PC-9 (cell line): ENCODE data around the gene ZNF474. TPM values are rescaled to one million over a fixed set of nuclear protein-coding genes. Genes with fewer than 3 reads are reported as not detected.

Experiments used
- BruUV-seq: library from RNA; stranded (reverse); fragments of 400-500 nt; replicated peaks from 2 replicates; lab custom pipeline; 2021; lab: Mats Ljungman, UMichigan
- CTCF ChIA-PET: fragments of 300-600 bp; sonication (Branson Sonifier 250); formaldehyde crosslinking; loops from one replicate; lab custom pipeline; 2022; ENCODE audit warnings: antibody characterized with exemption; lab: Charles Lee
- POLR2A ChIA-PET: fragments of 300-600 bp; sonication (Branson Sonifier 250); formaldehyde crosslinking; loops from one replicate; lab custom pipeline; 2022; ENCODE audit warnings: antibody characterized with exemption; ENCODE audit not compliant: unreplicated experiment; lab: Charles Lee
- DNase-seq, 2 experiments: peaks; one replicate each; pipeline versions ENCODE4 v3.0.0 to v3.0.0-alpha.2; 2015 to 2022; ENCODE audit warnings: mixed read lengths in 1 of 2
- H2AFZ ChIP-seq: fragments of 200-600 bp; sonication (generic); 2 replicates; pipeline ENCODE4 v1.8.1; 2017; ENCODE audit warnings: antibody characterized with exemption
- H3F3A ChIP-seq: fragments of 200-600 bp; sonication (generic); 2 replicates; pipeline ENCODE4 v1.8.1; 2017; ENCODE audit warnings: antibody characterized with exemption, mild to moderate bottlenecking, low read depth; ENCODE audit not compliant: insufficient read depth
- H3K27ac ChIP-seq: fragments of 200-600 bp; sonication (generic); 2 replicates; pipeline ENCODE4 v1.6.1; 2016; ENCODE audit warnings: mixed run types
- H3K27me3 ChIP-seq: fragments of 200-600 bp; sonication (generic); 2 replicates; pipeline ENCODE4 v1.6.1; 2016; ENCODE audit warnings: low read depth, mixed run types; ENCODE audit not compliant: insufficient read depth
- H3K36me3 ChIP-seq: fragments of 200-600 bp; sonication (generic); 2 replicates; pipeline ENCODE4 v1.6.1; 2016; ENCODE audit warnings: low read depth, mixed run types
- H3K4me1 ChIP-seq: fragments of 200-600 bp; sonication (generic); replicated peaks from 2 replicates; pipeline ENCODE4 v1.6.1; 2016; ENCODE audit warnings: mixed run types; ENCODE audit not compliant: insufficient read depth
- H3K4me2 ChIP-seq: fragments of 200-600 bp; sonication (generic); 2 replicates; pipeline ENCODE4 v1.6.1; 2017; ENCODE audit warnings: mixed run types
- H3K4me3 ChIP-seq: fragments of 200-600 bp; sonication (generic); 2 replicates; pipeline ENCODE4 v1.6.1; 2016; ENCODE audit warnings: mixed run types
- H3K79me2 ChIP-seq: fragments of 200-600 bp; sonication (generic); 2 replicates; pipeline ENCODE4 v1.6.1; 2017; ENCODE audit warnings: low read depth, mixed run types
- H3K9me2 ChIP-seq: fragments of 200-600 bp; sonication (generic); 2 replicates; pipeline ENCODE4 v1.8.1; 2017; ENCODE audit warnings: mild to moderate bottlenecking; ENCODE audit not compliant: insufficient read depth
- H3K9me3 ChIP-seq: fragments of 200-600 bp; sonication (generic); 2 replicates; pipeline ENCODE4 v1.8.1; 2016; ENCODE audit warnings: low read depth; ENCODE audit not compliant: insufficient read depth
- H4K20me1 ChIP-seq: fragments of 200-600 bp; sonication (generic); 2 replicates; pipeline ENCODE4 v1.8.1; 2017; ENCODE audit not compliant: insufficient read depth
- EZH2 ChIP-seq: fragments of 200-600 bp; sonication (generic); IDR thresholded peaks from 2 replicates; pipeline ENCODE4 v1.8.0; 2017; ENCODE audit warnings: antibody characterized with exemption, low read depth
- intact Hi-C: fragments of 100-400 bp; cut with micrococcal nuclease; formaldehyde crosslinking; loops from one replicate; pipeline ENCODE4 v1.10.0; 2022; ENCODE audit not compliant: unreplicated experiment
- total RNA-seq: library from RNA; stranded (reverse); gene quantifications from 2 replicates; pipeline ENCODE4 v1.2.3, GENCODE V29; 2021
- TF ChIP-seq, protein P1 (sequence below): fragments of 200-600 bp; sonication (generic); conservative IDR thresholded peaks from 2 replicates; pipeline ENCODE4 v1.6.1; 2017; ENCODE audit warnings: mixed run types, antibody characterized with exemption, mild to moderate bottlenecking, moderate library complexity

ZNF474 gene
- total RNA-seq, 1 experiment from 2014 or later: not detected

DNA sequence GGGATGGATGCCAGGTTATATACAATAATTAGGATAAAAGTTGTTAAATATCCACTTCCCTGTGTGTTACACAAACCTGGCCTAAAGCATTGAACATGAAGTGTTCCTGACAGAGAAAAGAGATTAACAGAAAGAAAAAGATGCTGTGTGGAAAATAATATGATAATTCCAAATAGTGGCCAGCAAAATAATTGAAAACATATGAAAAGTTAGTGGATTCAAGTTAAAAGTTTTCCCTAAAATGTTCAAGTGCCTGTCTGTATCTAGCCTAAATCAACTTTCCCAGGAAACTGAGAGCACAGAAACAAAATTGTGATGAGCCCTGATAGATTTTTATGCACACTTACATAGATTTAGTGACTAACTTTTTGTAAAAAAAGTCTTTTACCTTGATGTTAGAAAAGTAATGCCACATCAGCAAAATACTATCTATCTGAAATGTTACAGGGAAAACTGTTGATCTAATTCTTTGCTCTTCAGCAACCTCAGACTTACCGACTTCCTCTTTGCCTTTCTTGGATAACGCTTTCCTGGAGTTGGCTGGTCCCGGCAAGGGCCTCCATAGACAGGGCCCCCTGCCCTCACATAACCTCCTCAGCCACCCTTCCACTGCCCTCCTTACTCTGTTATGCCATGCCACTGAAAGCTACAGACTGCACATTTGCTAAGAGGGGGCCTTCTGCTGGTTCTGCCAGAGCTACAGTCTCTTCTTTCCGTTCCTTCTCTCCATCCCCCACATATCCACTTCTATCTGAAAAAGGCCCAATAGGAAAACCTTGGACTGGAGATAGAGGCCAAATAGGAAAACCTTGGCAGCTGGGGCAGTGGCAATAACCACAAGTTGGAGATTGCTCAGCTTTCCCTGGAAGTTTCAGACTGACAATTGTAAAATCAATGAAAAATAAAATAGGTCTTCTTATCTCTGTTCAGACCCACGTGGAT, 44.4 kb downstream of the ZNF474 start:
- no TSS peak for BruUV-seq
- Histone ChIP-seq H3K4me3 (no peak overlapping the region), H3K36me3 (no peaks in the 10 kb centered on the region), H3K27me3 (no peaks in the 10 kb centered on the region), H2AFZ (no peak overlapping the region), H3K9me2 (no peaks in the 10 kb centered on the region), H4K20me1 (no peaks in the 10 kb centered on the region), H3K27ac (no peak overlapping the region), H3F3A (no peaks in the 10 kb centered on the region), H3K79me2 (no peaks in the 10 kb centered on the region), H3K4me1 (no peaks in the 10 kb centered on the region), H3K4me2 (no peak overlapping the region), H3K9me3 (no peaks in the 10 kb centered on the region)
- ChIA-PET POLR2A (no interaction called here), CTCF (no interaction called here)
- TF ChIP-seq EZH2: no peak
- TF ChIP-seq, protein P1, sequence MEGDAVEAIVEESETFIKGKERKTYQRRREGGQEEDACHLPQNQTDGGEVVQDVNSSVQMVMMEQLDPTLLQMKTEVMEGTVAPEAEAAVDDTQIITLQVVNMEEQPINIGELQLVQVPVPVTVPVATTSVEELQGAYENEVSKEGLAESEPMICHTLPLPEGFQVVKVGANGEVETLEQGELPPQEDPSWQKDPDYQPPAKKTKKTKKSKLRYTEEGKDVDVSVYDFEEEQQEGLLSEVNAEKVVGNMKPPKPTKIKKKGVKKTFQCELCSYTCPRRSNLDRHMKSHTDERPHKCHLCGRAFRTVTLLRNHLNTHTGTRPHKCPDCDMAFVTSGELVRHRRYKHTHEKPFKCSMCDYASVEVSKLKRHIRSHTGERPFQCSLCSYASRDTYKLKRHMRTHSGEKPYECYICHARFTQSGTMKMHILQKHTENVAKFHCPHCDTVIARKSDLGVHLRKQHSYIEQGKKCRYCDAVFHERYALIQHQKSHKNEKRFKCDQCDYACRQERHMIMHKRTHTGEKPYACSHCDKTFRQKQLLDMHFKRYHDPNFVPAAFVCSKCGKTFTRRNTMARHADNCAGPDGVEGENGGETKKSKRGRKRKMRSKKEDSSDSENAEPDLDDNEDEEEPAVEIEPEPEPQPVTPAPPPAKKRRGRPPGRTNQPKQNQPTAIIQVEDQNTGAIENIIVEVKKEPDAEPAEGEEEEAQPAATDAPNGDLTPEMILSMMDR: no peak
- no peak for DNase-seq
- intact Hi-C loops: no loop called here

- Histone ChIP-seq H3K36me3 (no peaks in the 10 kb centered on the region), H3K4me3 (no peak overlapping the region), H3K4me2 (no peak overlapping the region), H4K20me1 (no peaks in the 10 kb centered on the region), H2AFZ (no peak overlapping the region; the same call in 1 of the 2 replicates), H3F3A (no peaks in the 10 kb centered on the region), H3K27ac (no peak overlapping the region), H3K79me2 (no peaks in the 10 kb centered on the region), H3K9me2 (no peaks in the 10 kb centered on the region), H3K4me1 (no peaks in the 10 kb centered on the region), H3K9me3 (no peaks in the 10 kb centered on the region), H3K27me3 (no peaks in the 10 kb centered on the region)
- no TSS peak for BruUV-seq
- no peak for DNase-seq
- POLR2A ChIA-PET: no interaction called here
- intact Hi-C loops: no loop called here
- CTCF ChIA-PET: no interaction called here
- TF ChIP-seq, protein P1: no peak
- no peak for TF ChIP-seq EZH2
Measured at GRCh38 chr5:122175091-122175490, 45.7 kb downstream of the ZNF474 start.

GRCh38 chr5:122175852-122176251, 46.5 kb downstream of the ZNF474 start:
- no peaks in the 10 kb centered on the region; the same call in 1 of the 2 replicates for H4K20me1 ChIP-seq
- no peaks in the 10 kb centered on the region for H3K79me2 ChIP-seq
- no peaks in the 10 kb centered on the region for H3K27me3 ChIP-seq
- no peaks in the 10 kb centered on the region for H3K36me3 ChIP-seq
- H3K4me1 ChIP-seq: no peaks in the 10 kb centered on the region
- BruUV-seq: no TSS peak
- DNase-seq: no peak
- no peaks in the 10 kb centered on the region for H3K9me2 ChIP-seq
- intact Hi-C loops: no loop called here
- no peak overlapping the region for H2AFZ ChIP-seq
- no peak for TF ChIP-seq EZH2
- TF ChIP-seq, protein P1: no peak
- no peaks in the 10 kb centered on the region for H3F3A ChIP-seq
- ChIA-PET POLR2A (no interaction called here), CTCF (no interaction called here)
- H3K4me3 ChIP-seq: no peak overlapping the region
- no peak overlapping the region for H3K4me2 ChIP-seq
- no peak overlapping the region for H3K27ac ChIP-seq
- H3K9me3 ChIP-seq: no peaks in the 10 kb centered on the region
